8988T (cell line): ENCODE data around the gene SPEF2.

Experiments
- DNase-seq: peaks from one replicate; pipeline ENCODE4 v3.0.0; 2011

The SPEF2 gene

DNA sequence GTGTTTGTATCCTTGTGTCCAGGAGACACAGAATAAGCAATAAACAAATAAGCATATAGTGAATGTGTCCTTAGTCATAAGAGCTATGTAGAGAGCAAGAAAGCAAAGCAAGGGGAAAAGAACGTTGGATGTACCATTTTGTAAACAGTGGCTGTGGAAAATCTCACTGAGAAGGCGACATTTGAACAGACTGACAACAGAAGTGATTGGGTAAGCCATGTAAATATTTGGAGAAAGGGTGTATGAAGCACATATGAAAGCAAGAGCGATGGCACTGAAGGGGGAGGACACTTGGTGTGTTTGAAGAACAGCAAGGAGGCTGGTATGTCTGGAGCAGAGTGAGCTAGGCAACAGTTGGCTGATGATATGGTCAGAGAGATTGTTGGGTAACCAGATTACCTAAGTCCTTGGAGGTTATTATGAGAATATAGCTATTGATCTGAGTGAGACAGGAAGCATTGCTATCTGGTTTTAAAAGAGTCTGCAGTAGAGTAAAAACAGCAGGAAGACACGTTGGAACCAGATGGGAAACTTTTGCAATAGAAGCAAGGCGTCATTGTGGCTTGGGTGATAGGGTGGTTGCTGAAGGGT, 123.6 kb downstream of the SPEF2 start:
- DNase-seq: no peak

DNA sequence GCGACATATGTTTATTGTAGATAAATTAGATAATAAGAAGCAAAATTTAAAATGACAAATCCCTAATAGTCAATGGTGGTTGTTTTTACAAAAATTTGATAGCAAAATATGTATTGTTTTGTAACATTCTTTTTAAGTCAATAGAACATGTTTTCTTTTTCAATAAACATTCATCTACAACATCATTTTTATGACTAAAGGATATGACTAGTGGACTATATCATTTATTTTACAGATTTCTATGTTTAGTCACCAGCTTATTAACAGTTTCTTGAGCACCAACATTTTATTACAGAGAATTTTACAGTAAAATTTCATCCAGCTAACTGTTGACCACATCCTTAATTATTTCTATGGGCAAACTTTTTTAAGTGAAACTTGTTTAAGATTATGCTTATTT, 124.3 kb downstream of the SPEF2 start:
- no peak for DNase-seq

DNA sequence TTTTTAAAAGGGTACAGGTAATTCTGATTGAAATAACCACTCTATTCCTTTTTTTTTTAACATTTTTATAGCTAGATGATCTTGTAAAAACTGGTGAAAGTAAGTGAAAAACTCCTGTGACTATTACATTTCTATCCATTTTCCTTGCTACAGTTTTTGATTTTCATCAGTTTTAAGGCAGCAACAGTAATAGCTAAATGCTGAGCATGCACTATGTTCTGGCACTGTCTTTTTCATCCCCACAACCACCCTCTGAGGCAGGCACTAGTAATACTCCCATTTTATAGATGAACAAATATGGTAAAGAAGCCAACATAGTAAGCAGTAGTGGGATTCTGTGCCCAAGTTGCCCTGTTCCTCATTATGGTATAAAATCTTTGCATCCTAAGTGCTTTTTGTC, 126.0 kb downstream of the SPEF2 start:
- DNase-seq: no peak

DNA sequence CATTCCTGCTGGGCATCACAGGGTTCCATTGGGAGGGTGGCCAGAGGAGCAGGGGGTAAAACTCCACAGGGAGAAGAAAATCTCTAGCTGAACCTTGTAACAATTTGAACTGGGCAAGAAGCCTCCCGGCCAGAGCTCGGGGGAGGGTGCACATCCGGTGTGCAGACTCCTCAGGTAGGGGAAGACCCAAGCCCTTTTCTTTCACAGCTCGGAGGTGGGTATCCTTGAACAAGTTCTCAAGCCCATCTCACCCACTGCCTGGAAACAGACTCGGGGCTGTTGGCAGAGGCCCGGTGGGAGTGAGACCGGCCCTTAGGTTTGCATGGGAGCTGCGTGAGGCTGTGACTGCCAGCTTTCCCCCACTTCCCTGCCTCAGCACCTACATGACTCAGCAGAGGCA, 127.5 kb downstream of the SPEF2 start:
- no peak for DNase-seq

DNA sequence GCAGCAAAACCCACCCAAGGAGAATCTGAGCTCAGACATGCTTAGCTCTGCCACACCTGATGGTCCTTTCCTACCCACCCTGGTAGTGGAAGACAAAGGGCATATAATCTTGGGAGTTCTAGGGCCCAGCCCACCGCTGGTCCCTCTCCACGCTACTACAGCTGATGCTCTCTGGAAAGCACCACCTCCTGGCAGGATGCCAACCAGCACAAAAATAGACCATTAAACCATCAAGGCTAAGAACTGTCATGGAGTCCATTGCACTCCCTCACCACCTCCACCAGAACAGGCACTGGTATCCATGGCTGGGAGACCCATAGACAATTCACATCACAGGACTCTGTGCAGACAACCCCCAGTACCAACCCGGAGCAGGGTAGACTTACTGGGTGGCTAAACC, 128.0 kb downstream of the SPEF2 start:
- no peak for DNase-seq

DNA sequence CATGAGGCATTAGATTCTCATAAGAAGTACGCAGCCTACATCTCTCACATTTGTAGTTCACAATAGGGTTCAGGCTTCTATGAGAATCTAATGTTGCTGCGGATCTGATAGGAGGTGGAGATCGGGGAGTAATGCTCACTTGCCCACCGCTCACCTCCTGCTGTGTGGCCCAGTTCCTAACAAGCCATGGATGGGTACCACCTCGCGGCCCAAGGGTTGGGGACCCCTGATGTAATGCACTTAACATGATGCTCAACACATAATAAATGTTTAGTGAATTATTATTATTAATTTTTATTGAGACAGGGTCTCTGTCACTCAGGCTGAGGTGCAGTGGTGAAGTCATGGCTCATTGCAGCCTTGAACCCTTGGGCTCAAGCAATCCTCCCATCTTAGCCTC, 134.3 kb downstream of the SPEF2 start:
- DNase-seq: no peak

DNA sequence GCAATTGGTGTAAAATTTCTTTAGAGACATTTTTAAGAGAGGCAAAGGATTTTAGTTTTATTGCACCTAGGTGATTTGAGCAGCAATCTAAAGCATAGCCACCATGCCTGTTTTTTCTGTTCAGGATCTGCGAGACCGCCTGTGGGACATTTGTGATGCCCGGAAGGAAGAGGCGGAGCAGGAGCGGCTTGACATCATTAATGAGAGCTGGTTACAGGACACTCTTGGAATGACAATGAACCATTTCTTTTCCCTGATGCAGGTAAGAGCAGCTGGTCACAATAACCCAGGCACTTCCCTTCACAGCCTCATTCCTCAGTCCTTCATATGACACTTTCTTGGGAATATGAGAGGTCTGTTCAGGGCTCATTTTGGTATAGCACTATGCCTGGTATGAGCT, 135.8 kb downstream of the SPEF2 start:
- DNase-seq: no peak

DNA sequence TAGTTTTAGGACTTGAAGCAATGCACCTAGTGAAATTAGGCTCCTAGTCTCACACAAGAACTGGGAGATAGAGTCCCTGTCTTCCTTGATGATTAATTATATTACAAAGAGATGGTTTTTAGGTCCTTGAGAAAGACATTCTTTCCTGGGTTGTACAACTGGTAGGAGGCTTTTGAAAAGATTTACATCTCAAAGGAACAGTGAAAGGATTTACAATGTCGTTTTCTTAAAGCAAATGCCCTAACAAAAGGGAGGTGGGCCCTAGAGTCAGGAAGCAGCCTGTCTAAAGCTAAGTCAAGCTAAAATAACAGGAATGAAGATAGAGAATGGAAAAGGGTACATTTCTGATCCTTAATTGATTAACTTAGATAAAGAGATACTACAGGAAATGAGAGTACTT, 136.8 kb downstream of the SPEF2 start:
- DNase-seq: no peak

DNA sequence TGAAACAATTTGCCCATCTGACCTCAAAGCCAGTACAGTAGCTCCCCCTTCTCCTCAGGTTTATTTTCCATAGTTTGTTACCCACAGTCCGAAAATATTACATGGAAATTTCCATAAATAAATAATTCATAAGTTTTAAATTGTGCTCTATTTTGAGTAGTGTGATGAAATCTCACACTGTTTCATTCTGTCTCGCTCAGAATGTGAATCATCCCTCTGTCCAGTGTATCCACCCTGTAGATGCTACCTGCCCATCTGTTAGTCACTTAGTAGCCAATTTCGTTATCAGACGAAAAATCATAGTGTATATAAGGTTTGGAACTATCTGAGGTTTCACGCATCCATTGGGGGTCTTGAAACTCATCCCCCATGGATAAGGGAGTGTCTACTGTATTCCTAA, 138.3 kb downstream of the SPEF2 start:
- DNase-seq: no peak

DNA sequence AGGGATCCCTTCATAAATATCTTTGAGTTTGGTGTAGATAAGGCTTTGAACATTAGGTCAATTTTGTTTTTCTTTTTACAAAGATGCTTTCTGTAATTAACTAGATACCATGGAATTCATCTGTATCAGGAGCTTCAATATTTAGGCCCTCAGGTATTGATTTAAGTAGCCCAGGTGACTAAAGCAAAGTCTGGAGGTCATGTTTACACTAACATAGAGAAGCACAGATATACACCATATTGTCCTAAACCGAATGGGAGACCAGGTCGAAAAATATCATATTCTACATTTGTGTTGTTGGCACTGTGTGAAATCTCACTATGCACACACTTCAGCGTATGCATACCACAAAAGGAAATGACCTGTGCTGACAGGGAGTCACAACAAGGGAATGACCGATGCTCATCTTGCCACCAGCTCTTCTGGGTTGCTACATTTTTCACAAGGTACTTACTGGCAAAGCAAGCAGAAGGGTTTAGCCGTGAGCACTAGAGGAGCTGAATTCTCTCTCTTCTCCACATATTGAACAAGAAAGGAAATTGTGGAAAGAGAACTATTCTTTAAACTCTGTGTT, 140.6 kb downstream of the SPEF2 start:
- no peak for DNase-seq

DNA sequence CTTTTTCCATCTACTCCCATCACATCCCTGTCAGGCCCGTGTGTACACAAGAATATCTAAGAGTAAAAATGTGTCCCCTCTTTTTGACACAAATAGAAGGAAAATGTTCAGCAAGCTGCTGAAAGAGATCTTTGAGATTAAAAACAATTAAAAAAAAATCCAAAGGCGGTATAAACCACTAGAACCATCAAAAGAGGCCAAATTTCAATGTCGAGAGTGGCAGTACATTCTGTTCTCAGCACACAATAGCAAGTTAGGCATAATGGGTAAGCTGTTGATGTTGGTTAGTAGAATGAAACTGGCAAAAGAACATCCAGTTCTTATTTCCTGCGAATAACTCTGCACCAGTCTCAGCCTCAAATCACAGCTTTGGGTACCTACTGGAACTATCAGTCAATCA, 143.9 kb downstream of the SPEF2 start:
- no peak for DNase-seq

DNA sequence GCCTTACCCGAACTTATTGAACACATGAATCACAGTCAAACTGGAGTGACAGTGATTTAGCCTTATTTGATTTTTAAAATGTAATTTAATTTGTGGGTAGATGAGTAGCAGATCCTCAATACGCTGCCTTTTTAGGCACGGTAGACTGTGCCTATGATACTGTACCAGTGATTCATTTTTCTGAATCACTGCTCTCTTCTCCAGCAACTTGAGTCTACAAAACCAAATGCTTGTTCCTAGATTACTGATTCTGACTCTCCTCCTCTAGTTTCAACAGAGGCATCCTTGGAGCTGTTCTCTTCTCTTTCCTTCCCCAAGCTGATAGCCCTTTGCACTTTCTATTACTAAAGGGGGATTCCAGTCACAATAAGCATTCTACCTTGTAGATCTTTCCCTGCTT, 144.7 kb downstream of the SPEF2 start:
- DNase-seq: no peak

DNA sequence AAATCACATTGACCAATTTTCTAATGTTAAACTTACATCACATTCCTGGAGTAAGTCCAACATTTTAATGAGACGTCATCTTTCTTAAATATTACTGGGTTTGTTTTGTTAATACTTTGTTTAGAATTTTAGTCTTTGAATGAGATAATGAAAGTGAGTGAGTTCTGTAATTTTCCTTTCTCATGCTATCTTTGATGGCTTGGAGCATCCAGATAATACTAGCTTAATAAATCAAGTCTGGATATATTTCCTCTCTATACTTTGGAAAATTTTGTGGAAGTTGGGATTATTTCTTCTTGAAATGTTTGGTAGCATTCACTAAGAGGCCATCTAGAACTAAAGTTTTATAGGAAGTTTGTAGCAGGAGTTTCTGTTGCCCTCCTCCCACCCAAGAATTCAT, 148.3 kb downstream of the SPEF2 start:
- DNase-seq: no peak

DNA sequence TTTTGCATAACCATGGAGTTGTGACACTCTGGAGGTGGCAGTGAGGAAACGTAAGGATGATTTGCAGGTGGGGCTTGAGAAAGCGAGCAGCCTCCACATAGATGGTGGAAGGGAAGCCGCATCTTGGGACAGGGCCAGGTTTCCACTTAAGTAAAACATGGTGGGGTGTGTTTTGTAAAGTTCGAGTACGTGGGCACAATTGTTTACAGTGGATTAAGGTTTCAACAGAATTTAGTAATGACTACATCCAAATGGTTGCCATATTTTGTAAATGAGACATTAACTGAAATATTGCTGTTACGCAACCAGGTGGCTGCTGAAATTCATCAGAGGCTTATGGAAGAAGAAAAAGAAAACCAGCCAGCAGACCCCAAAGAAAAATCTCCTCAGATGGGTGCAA, 153.6 kb downstream of the SPEF2 start:
- no peak for DNase-seq

DNA sequence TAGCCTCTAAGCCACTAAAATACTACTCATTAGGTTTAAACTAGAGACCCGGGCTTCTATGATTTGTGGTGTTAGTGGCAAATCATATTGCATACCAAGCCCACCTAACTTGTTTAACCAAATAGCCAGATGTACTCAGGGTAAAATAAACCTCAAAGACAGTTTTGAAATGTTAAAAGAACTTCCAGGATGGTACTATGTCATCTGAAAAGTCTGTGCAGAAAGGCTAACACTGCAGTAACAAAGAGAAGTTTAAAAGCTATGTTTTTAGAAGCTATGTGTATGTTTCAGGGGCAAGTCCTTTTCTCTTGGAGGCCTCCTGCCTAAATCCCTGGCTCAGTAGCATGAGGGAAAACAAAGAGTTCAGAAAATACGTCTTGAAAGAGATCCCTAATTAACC, 154.2 kb downstream of the SPEF2 start:
- DNase-seq: no peak

DNA sequence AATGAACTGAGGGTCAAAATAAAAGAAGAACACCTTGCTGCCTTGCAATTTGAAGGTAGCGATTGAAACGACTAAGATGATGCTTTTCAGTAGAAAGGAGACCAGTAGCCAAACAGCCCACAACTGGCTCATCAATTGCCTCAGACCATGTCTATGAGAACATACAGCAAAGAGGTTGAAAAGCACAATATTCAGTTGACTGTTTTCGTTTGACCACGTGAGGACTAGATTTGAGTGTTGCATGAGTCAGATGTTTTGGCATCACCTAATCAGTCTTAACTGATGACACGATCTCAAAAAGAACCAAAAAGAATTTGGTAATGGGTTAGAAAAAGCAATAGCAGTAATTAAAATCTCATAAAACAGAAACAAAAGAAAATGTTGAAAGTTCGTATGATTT, 156.3 kb downstream of the SPEF2 start:
- DNase-seq: no peak

DNA sequence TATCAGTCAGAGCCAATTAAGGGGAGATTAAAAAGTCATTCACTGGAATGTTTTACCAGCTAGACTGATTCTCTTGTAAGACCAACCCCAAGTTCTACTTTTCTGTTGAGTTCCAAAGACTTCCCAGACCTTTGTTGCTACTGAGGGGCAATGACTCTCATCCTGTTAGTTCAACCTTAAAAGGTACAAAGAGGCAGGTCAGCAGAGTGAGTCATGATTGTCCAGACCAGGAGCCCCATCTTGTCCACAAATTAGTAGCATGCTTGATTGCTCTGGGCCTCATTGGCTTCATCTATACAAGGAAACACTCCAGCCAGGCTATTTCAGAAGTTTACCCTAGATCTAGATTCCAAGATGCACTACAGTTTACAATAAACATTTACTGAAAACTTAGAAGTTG, 159.1 kb downstream of the SPEF2 start:
- DNase-seq: no peak

DNA sequence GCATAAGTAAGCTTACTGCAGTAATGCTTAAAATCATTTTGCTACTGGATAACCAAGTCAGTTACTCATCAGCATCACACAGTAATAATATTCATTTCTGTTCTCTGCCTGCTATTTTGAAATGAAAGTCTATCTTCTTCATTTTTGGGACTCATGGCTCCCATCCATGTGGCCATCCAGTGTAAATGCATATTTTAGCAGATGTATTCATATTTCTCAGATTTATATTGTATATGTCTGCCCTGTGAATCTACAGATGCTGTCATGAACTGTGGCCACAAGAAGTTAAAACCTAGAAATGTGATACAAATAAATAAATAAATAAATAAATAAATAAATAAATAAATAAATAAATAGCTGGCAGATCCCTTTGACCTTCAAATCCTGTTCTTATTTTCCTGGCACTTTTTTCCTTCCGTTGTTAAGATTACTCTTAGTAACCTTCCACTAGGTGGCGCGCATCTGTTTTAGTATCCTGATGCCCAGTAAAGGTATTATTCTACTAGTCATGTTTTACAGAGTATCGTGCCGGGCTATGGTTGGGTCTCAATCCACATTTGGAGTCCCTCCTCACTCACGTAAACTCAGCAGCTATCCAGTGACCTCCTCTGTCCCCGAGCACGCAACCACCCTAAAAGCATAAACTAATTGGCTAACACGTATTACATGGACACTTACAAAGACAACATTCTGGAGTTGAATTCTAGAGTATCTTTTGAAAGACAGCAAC, 159.9 kb downstream of the SPEF2 start:
- no peak for DNase-seq

DNA sequence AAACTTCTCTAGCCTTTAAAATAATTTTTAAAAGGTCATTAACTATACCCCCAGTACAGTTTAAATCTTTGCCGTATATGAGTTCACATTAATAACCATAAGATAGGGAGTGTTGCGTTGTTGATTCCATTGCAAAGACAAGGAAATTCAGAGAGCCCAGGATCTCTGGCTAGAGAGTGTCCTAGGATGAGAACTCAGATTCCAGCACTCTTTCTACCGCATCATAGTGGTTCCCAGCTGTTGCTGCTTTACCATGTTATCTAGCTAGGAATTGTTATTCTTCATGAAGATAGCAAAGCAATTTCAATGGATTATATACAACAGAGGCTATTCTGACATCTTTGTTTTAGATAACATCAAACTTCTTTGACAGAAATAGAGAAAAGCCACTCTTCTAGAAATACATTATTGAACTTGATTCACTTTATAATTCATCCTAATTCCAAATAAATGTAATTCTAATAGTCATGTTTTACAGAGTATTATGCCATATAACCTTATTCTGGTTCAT, 160.7 kb downstream of the SPEF2 start:
- DNase-seq: no peak

DNA sequence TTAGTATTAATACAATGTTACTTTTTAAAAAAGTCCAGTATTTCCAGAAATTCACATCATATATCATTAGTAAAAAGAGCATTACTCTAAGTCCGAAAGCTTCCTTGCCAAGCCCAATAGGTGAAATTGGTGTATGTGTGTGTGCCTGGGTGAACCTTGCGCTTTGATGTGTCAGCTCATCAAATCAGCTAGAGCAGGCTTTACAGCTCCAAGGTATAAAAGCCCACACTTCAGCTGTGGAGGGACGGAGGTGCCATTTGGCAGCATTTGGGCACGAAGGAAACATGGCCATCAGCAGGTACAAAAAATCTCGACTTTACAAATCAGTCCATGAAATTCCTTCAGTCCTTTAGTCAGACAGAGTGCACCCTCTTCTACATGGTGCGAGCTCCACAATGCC, 162.6 kb downstream of the SPEF2 start:
- no peak for DNase-seq

DNA sequence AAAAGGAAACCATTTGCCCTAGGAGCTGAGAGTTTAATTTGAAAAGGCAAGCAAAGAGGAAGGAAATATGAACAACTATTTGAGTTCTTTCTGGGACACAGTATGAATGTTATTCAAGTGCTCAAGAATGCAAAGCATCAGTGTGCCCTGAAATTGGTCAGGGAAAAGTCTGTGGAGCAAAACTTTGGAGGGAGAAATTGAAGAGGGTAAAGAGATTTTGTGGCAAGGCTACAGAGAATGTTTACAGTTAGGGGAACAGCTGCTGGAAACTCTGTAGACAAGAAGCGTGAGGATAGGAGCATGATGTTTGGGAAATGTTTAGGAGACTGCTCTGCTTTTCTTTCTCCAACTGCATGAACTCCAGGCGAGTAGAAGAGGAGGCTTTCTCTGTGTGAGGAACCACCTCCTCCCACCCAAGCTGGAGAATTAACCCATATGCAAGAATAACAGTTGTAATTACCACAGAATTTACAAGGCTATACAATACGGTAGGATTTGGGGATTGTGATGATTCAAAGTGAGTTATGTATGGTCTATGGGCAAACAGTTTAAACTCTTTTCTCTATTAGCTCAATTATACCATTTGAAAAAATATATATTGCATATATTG, 163.6 kb downstream of the SPEF2 start:
- DNase-seq: no peak

DNA sequence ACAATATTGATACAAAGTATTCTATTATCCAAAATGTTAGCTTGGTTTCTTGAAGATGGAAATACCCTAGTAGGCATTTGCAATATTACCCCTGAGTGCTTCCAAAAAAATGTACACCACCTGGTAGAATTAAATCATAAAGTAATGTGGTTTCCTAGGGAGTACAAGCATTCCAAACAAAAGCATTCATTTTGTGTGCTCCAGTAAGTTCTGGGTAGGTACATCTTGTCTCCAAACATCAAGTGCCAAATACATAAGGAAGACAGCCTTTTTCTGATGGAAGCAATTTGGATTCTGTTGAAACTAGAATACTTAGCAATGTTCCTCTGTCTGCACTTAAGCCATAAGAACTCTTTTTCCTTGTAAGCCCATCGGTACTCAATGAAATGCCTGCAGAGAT, 165.9 kb downstream of the SPEF2 start:
- DNase-seq: no peak

DNA sequence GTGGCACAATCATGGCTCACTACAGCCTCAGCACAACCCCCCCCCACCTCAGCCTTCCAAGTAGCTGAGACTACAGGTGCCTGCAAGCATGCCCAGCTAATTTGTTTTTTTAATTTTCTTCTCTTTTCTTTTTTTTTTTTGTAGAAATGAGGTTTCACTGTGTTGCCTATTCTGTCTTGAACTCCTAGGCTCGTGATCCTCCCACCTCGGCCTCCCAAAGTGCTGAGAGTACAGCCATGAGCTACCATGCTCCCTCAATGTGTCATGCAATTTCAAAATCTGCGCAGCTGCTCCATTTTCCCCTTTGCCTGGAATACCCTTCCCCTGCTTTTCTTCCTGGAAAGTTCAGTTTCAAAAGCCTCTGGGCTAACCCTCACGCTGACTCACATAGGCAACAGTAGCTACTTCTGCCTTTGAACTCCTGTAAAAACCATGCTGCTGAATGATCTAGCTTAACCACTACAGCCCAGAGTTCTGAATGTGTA, 168.0 kb downstream of the SPEF2 start:
- DNase-seq: no peak

DNA sequence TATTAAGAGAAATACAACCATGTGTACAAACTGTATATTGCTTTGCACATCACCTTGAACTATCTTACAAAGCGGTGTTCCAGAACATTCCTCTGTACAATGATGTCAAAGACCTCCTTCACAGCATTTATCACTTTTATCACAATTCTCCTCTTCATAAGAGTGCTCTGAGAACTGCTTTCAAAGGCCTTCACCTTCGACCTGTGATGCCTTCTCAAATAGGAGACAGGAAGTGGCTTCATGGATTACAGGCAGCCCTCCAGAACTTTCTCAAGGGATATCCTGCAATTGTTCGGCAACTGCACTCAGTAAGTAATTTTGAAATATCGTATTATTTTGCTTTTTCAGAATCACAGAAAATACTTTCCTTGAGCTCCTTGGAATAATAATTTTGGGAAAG, 171.1 kb downstream of the SPEF2 start:
- DNase-seq: no peak
